IMR-90 (cell line): ENCODE measurements around the gene ATXN10. TPM values are rescaled to one million over a fixed set of nuclear protein-coding genes. Genes with fewer than 3 reads are reported as not detected.

ENCODE experiments used
- ATAC-seq: fragments of 200-7000 bp; cut with Tn5 transposase; 2 replicates; pipeline ENCODE4 v1.9.1; 2020; ENCODE audit warnings: low read depth, mild to moderate bottlenecking, moderate library complexity
- BruUV-seq: library from RNA; stranded (reverse); fragments of 400-500 nt; replicated peaks from 2 replicates; lab custom pipeline; 2021; lab: Mats Ljungman, UMichigan
- CTCF ChIA-PET: fragments of 300-600 bp; formaldehyde crosslinking; extraction: SDS; loops from one replicate; lab custom pipeline; 2021; ENCODE audit warnings: antibody characterized with exemption; lab: Yijun Ruan, JAX
- POLR2A ChIA-PET: fragments of 300-600 bp; sonication (Branson Sonifier 250); formaldehyde crosslinking; loops from one replicate; lab custom pipeline; 2022; ENCODE audit warnings: antibody characterized with exemption; ENCODE audit not compliant: unreplicated experiment; lab: Charles Lee
- DNase-seq: peaks from one replicate; pipeline ENCODE4 v3.0.0; 2013
- H2AFZ ChIP-seq: replicated peaks from 2 replicates; pipeline ENCODE3; 2013; ENCODE audit warnings: low read length, mild to moderate bottlenecking; ENCODE audit not compliant: poor library complexity
- H2AK5ac ChIP-seq: 2 replicates; pipeline ENCODE4 v1.6.1; 2013; ENCODE audit warnings: low read depth, low read length, inconsistent platforms
- H2AK9ac ChIP-seq: replicated peaks from 2 replicates; pipeline ENCODE3; 2013; ENCODE audit warnings: mild to moderate bottlenecking, low read depth, low read length, moderate library complexity; ENCODE audit not compliant: poor library complexity
- H2BK120ac ChIP-seq: 2 replicates; pipeline ENCODE4 v1.6.1; 2013; ENCODE audit warnings: low read depth, low read length, inconsistent platforms
- H2BK15ac ChIP-seq: 3 replicates; pipeline ENCODE4 v1.6.1; 2013; ENCODE audit warnings: low read depth, low read length, inconsistent platforms
- H2BK20ac ChIP-seq: 2 replicates; pipeline ENCODE4 v1.6.1; 2013; ENCODE audit warnings: low read depth, mild to moderate bottlenecking, inconsistent platforms, low read length, moderate library complexity
- H2BK5ac ChIP-seq: 2 replicates; pipeline ENCODE4 v1.6.1; 2013; ENCODE audit warnings: mild to moderate bottlenecking, low read depth, low read length, inconsistent platforms; ENCODE audit not compliant: poor library complexity, severe bottlenecking
- H3K14ac ChIP-seq: replicated peaks from 2 replicates; pipeline ENCODE4 v1.6.1; 2013; ENCODE audit warnings: low read depth, low read length, inconsistent platforms
- H3K18ac ChIP-seq: 2 replicates; pipeline ENCODE4 v1.6.1; 2013; ENCODE audit warnings: low read depth, low read length, control low read depth
- H3K23ac ChIP-seq: 2 replicates; pipeline ENCODE4 v1.6.1; 2013; ENCODE audit warnings: low read depth, low read length, inconsistent platforms
- H3K27ac ChIP-seq: 2 replicates; pipeline ENCODE4 v1.5.1; 2013; ENCODE audit warnings: mild to moderate bottlenecking, control low read depth, low read length; ENCODE audit not compliant: insufficient read depth
- H3K27me3 ChIP-seq: 2 replicates; pipeline ENCODE4 v1.6.1; 2013; ENCODE audit warnings: low read length; ENCODE audit not compliant: control insufficient read depth, insufficient read depth
- H3K36me3 ChIP-seq: 2 replicates; pipeline ENCODE4 v1.6.1; 2013; ENCODE audit warnings: low read length, mixed read lengths; ENCODE audit not compliant: control insufficient read depth, insufficient read depth
- H3K4ac ChIP-seq: 2 replicates; pipeline ENCODE4 v1.6.1; 2013; ENCODE audit warnings: low read depth, low read length, inconsistent platforms
- H3K4me1 ChIP-seq: 2 replicates; pipeline ENCODE4 v1.6.1; 2013; ENCODE audit warnings: low read length, mixed read lengths; ENCODE audit not compliant: control insufficient read depth, insufficient read depth
- H3K4me2 ChIP-seq: 2 replicates; pipeline ENCODE4 v1.6.1; 2013; ENCODE audit warnings: low read depth, mild to moderate bottlenecking, control low read depth, low read length, moderate library complexity
- H3K4me3 ChIP-seq: 2 replicates; pipeline ENCODE4 v1.5.1; 2013; ENCODE audit warnings: low read depth, mild to moderate bottlenecking, control low read depth, low read length, moderate library complexity; ENCODE audit not compliant: insufficient read depth
- H3K56ac ChIP-seq: 2 replicates; pipeline ENCODE4 v1.6.1; 2013; ENCODE audit warnings: low read length, inconsistent platforms; ENCODE audit not compliant: insufficient read depth; ENCODE audit errors: extremely low read depth
- H3K79me1 ChIP-seq, 2 experiments: 2 replicates each; pipeline ENCODE4 v1.6.1; 2013; ENCODE audit warnings: low read length in 2 of 2, inconsistent platforms in 1 of 2, low read depth in 1 of 2
- H3K9ac ChIP-seq: 2 replicates; pipeline ENCODE4 v1.6.1; 2013; ENCODE audit warnings: low read depth, low read length, control low read depth
- H3K9me1 ChIP-seq: 2 replicates; pipeline ENCODE4 v1.6.1; 2013; ENCODE audit warnings: low read length, inconsistent platforms; ENCODE audit not compliant: insufficient read depth
- H3K9me3 ChIP-seq: 2 replicates; pipeline ENCODE4 v1.6.1; 2013; ENCODE audit warnings: low read length; ENCODE audit not compliant: control insufficient read depth, insufficient read depth
- H4K20me1 ChIP-seq: 2 replicates; pipeline ENCODE4 v1.6.1; 2013; ENCODE audit warnings: low read length, inconsistent platforms; ENCODE audit not compliant: insufficient read depth
- H4K5ac ChIP-seq: 2 replicates; pipeline ENCODE4 v1.6.1; 2013; ENCODE audit warnings: mild to moderate bottlenecking, low read depth, low read length, control low read depth
- H4K8ac ChIP-seq, 2 experiments: 2 replicates each; pipeline ENCODE4 v1.6.1; 2013; ENCODE audit warnings: low read depth in 2 of 2, low read length in 2 of 2, control low read depth in 1 of 2, inconsistent platforms in 1 of 2
- H4K91ac ChIP-seq: 2 replicates; pipeline ENCODE4 v1.6.1; 2013; ENCODE audit warnings: low read depth, low read length, inconsistent platforms; ENCODE audit not compliant: insufficient read depth
- MAZ ChIP-seq: IDR thresholded peaks from 2 replicates; pipeline ENCODE4 v1.6.1; 2012; ENCODE audit warnings: low read depth, mild to moderate bottlenecking, low read length, improper control_type of control experiment, moderate library complexity, borderline replicate concordance
- MXI1 ChIP-seq: IDR thresholded peaks from 2 replicates; pipeline ENCODE4 v1.6.1; 2012; ENCODE audit warnings: low read depth, mild to moderate bottlenecking, low read length, moderate library complexity, borderline replicate concordance
- POLR2A ChIP-seq: IDR thresholded peaks from 2 replicates; pipeline ENCODE4 v1.6.1; 2012; ENCODE audit warnings: mild to moderate bottlenecking, low read depth, low read length
- WGBS, 2 experiments: methylation state at CpG; one replicate each; pipeline versions ENCODE4 v1.1.5 to v1.1.7; 2013; ENCODE audit warnings: missing lambda C conversion rate in 2 of 2; ENCODE audit not compliant: insufficient read length in 1 of 2; ENCODE audit errors: extremely low coverage in 2 of 2; 5-methylcytosine and 5-hydroxymethylcytosine counted together
- dilution Hi-C: fragments of 300-500 bp; cut with HindIII; formaldehyde crosslinking; loops from one replicate; pipeline ENCODE4 v1.14.3; 2018; ENCODE audit warnings: low sequenced_read_pairs; ENCODE audit not compliant: unreplicated experiment
- in situ Hi-C: fragments of 300-500 bp; cut with MboI; formaldehyde crosslinking; loops from 3 replicates; pipeline ENCODE4 v1.14.3; 2019; ENCODE audit warnings: low sequenced_read_pairs, inconsistent platforms, mixed read lengths
- intact Hi-C: fragments of 100-400 bp; cut with micrococcal nuclease; formaldehyde crosslinking; loops from 2 replicates; pipeline ENCODE4 v1.10.0; 2022
- polyA plus RNA-seq, 3 experiments: library from polyadenylated mRNA; depleted of rRNA; stranded (reverse); fragments of >200 nt; gene quantifications; 2 replicates each; pipeline ENCODE4 v1.2.3, GENCODE V29; 2012; ENCODE audit warnings: low replicate concordance in 1 of 3
- total RNA-seq: library from RNA; depleted of rRNA; stranded (reverse); fragments of >200 nt; gene quantifications from 2 replicates; pipeline ENCODE4 v1.2.3, GENCODE V29; 2012

Gene ATXN10
- total and polyA plus RNA-seq, 2 of the 4 experiments (the other 2 are of a cell fraction): 116 to 231 TPM

- Histone ChIP-seq H3K36me3 (peaks cover 21% of the 10 kb centered on the region), H3K4ac (no peak overlapping the region), H3K23ac (no peak overlapping the region), H2BK15ac (no peak overlapping the region), H2AFZ (no peak overlapping the region), H4K5ac (no peak overlapping the region), H4K8ac (no peak overlapping the region), H2BK120ac (no peak overlapping the region), H3K18ac (no peak overlapping the region), H3K79me1 (peaks cover 31 to 63% of the 10 kb centered on the region in 2 experiments), H3K9me3 (no peaks in the 10 kb centered on the region), H3K4me3 (no peak overlapping the region), H2BK20ac (no peak overlapping the region), H3K14ac (no peak overlapping the region), H3K4me2 (no peak overlapping the region), H4K91ac (no peak overlapping the region), H3K27me3 (no peaks in the 10 kb centered on the region), H3K4me1 (peaks cover 7% of the 10 kb centered on the region), H3K56ac (no peak overlapping the region), H2AK5ac (no peak overlapping the region), H2BK5ac (no peak overlapping the region), H3K9me1 (peaks cover 28% of the 10 kb centered on the region), H3K9ac (no peak overlapping the region), H4K20me1 (peaks cover 30% of the 10 kb centered on the region; the same call in 1 of the 2 replicates), H3K27ac (no peak overlapping the region), H2AK9ac (no peak overlapping the region)
- in situ Hi-C loops (loop anchor here (10.0 kb wide), 1 partner anchor 190 kb away; no protein-coding TSS in a partner anchor), dilution Hi-C loops (no loop called here), intact Hi-C loops (loop anchor here (5.0 to 10.0 kb wide), 3 partner anchors 113 to 260 kb away; no protein-coding TSS in a partner anchor)
- CTCF ChIA-PET: interaction anchor here (0.7 to 1.1 kb wide), 2 partner anchors 20 to 38 kb away, joined by 3 to 5 read pairs; no protein-coding TSS in a partner anchor
- BruUV-seq: no TSS peak
- WGBS, 2 experiments: no CpG with 5 or more reads among the region's 5 CpGs
- peak; percentile 25 for ATAC-seq
- TF ChIP-seq POLR2A (no peak), MXI1 (no peak), MAZ (no peak)
- no peak for DNase-seq
- POLR2A ChIA-PET: no interaction called here
These were observed 173.4 kb downstream of the ATXN10 start for GRCh38 chr22:45845076-45845487.
